ENCODE measurements around the gene SORBS2.

SORBS2 gene

DNA sequence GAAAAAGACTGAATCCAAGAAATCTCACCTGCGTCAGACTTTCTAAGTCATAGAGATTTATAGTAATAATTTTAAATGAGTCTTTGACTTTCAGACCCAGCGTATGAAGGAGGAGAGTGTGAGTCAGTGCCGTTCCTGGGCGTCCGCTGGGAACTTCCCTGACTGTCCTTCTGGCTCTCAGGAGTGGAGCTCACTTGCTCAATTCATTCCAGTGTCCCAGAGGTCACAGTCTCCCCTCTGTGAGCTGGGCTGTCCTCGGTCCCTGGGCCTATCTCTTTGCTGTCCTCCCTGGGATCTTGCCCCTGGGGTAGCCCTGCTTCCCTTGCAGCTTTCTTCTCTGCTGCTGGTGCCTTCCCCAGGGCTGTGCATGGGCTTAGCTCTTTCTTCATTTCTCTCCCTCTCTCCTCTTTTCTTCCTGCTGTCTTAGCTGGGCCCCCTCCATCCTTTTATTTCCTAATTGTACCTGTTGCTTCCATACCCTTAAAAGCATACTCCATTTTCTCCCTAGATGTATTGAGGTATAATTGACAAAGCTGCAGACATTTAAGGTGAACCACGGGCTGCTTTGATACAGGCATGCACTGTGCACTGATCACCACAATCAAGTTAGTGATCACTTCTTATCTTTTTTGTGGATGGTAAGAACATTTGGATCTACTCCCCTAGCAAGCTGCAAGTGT is 11.6 kb downstream of the SORBS2 start:
- H3K4me3 ChIP-seq (ENCODE audit: low read length): no peak overlapping the region
- no peak for TF ChIP-seq EZH2phosphoT487 (IDR thresholded peaks at IDR 0.05; ENCODE audit: low read depth)
- TF ChIP-seq, protein P1, sequence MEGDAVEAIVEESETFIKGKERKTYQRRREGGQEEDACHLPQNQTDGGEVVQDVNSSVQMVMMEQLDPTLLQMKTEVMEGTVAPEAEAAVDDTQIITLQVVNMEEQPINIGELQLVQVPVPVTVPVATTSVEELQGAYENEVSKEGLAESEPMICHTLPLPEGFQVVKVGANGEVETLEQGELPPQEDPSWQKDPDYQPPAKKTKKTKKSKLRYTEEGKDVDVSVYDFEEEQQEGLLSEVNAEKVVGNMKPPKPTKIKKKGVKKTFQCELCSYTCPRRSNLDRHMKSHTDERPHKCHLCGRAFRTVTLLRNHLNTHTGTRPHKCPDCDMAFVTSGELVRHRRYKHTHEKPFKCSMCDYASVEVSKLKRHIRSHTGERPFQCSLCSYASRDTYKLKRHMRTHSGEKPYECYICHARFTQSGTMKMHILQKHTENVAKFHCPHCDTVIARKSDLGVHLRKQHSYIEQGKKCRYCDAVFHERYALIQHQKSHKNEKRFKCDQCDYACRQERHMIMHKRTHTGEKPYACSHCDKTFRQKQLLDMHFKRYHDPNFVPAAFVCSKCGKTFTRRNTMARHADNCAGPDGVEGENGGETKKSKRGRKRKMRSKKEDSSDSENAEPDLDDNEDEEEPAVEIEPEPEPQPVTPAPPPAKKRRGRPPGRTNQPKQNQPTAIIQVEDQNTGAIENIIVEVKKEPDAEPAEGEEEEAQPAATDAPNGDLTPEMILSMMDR (IDR thresholded peaks at IDR 0.05; ENCODE audit: low read depth, low read length): no peak
- H4K20me1 ChIP-seq (ENCODE audit: insufficient read depth, low read length): no peaks in the 10 kb centered on the region
- H3K27me3 ChIP-seq (ENCODE audit: low read depth, low read length): no peaks in the 10 kb centered on the region
- H3K36me3 ChIP-seq (replicated peaks; ENCODE audit: low read depth, low read length): no peaks in the 10 kb centered on the region
- no peaks in the 10 kb centered on the region for H3K79me2 ChIP-seq (ENCODE audit: low read length)
- no peak overlapping the region for H3K9ac ChIP-seq (ENCODE audit: low read length)
- no peaks in the 10 kb centered on the region for H3K4me1 ChIP-seq (ENCODE audit: low read length)
- no peak overlapping the region for H3K27ac ChIP-seq (ENCODE audit: low read length)
- no peaks in the 10 kb centered on the region for H3K9me3 ChIP-seq (ENCODE audit: insufficient read depth, low read length)
- no peak overlapping the region for H2AFZ ChIP-seq (ENCODE audit: low read depth, low read length)
- no peak overlapping the region for H3K4me2 ChIP-seq (ENCODE audit: low read length)

DNA sequence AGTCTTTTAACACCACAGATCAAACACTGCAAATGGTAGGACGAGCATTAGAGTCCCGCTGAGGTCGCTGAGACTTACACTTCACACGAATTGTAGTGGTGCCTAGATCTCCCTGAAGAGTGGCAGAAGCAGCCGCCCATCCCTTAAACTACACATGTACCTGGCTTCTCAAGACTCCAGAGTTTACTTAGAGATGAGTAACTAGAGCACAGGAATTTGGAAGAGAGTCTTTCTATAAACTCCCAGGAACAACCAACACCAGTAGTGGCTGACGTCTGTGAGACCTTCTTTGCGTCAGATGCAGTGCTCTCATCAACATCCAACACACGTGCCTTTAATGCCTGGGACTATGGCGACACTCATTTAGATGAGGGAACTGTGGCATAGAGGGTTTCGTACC is 12.6 kb downstream of the SORBS2 start:
- H3K9ac ChIP-seq (ENCODE audit: low read length): no peak overlapping the region
- H3K36me3 ChIP-seq (replicated peaks; ENCODE audit: low read depth, low read length): no peaks in the 10 kb centered on the region
- H3K4me2 ChIP-seq (ENCODE audit: low read length): no peak overlapping the region
- no peaks in the 10 kb centered on the region for H3K27me3 ChIP-seq (ENCODE audit: low read depth, low read length)
- TF ChIP-seq, protein P1 (IDR thresholded peaks at IDR 0.05; ENCODE audit: low read depth, low read length): no peak
- no peak for TF ChIP-seq EZH2phosphoT487 (IDR thresholded peaks at IDR 0.05; ENCODE audit: low read depth)
- no peak overlapping the region for H3K27ac ChIP-seq (ENCODE audit: low read length)
- H3K79me2 ChIP-seq (ENCODE audit: low read length): no peaks in the 10 kb centered on the region
- no peaks in the 10 kb centered on the region for H3K9me3 ChIP-seq (ENCODE audit: insufficient read depth, low read length)
- no peak overlapping the region for H2AFZ ChIP-seq (ENCODE audit: low read depth, low read length)
- no peaks in the 10 kb centered on the region for H4K20me1 ChIP-seq (ENCODE audit: insufficient read depth, low read length)
- no peak overlapping the region for H3K4me3 ChIP-seq (ENCODE audit: low read length)
- no peaks in the 10 kb centered on the region for H3K4me1 ChIP-seq (ENCODE audit: low read length)

DNA sequence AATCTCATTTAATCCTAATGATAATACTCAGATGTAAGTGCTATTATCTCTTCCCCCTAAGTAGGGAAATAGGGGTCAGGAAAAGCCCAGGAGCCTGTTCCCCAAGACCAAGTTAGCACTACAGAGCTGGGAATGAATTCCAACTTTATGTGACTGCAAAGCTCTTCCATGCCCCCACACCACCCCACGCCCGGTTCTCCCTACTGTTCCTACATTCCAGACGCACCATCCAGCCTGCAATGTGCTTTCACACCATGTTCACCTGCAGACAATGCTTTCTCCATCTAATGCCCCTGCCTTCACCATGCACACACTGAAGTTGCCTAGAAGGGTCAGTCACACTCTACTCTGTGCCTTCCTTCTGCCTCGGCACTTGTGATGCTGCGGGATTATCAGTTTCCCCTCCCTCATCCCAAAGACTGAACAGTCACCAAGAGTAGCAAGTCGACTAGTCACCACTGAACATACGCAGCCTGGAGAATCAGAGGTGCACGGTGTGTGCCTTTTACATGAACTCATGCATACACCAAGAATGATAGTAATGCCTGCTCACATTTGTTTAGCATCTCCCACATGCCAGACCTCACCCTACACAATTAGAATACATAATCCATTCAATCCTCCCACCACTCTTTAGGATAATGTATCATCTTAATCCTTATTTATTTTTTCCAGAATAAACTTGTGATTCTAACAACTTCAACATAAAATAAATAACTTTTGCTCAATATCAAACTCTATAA is 14.2 kb downstream of the SORBS2 start:
- Histone ChIP-seq H3K9me3 (ENCODE audit: insufficient read depth, low read length) (no peaks in the 10 kb centered on the region), H3K27me3 (ENCODE audit: low read depth, low read length) (no peaks in the 10 kb centered on the region), H3K36me3 (replicated peaks; ENCODE audit: low read depth, low read length) (no peaks in the 10 kb centered on the region), H3K4me3 (ENCODE audit: low read length) (no peak overlapping the region), H3K79me2 (ENCODE audit: low read length) (no peaks in the 10 kb centered on the region), H4K20me1 (ENCODE audit: insufficient read depth, low read length) (no peaks in the 10 kb centered on the region), H3K4me2 (ENCODE audit: low read length) (no peak overlapping the region), H3K9ac (ENCODE audit: low read length) (no peak overlapping the region), H2AFZ (ENCODE audit: low read depth, low read length) (no peak overlapping the region), H3K4me1 (ENCODE audit: low read length) (no peaks in the 10 kb centered on the region), H3K27ac (ENCODE audit: low read length) (no peak overlapping the region)
- TF ChIP-seq, protein P1 (IDR thresholded peaks at IDR 0.05; ENCODE audit: low read depth, low read length): no peak
- TF ChIP-seq EZH2phosphoT487 (IDR thresholded peaks at IDR 0.05; ENCODE audit: low read depth): no peak

DNA sequence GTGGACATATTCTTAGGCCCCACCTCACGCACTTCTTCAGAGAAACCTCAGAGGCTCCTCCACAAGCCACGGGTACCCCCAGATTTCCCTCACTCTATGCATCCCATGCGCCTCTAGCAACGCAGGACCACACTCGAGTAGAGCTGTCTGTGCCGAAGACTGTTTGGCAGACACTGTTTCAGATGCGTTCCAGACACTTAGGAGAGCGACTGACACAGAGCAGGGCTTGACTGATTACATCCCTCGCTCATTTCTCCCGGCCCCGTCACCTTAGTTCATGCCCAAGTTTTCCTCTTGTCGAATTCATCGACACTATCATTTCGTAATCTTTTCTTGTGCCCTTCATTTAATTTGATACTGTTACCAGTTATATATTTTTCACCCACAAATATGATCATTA is 15.0 kb downstream of the SORBS2 start:
- no peak overlapping the region for H2AFZ ChIP-seq (ENCODE audit: low read depth, low read length)
- no peak overlapping the region for H3K9ac ChIP-seq (ENCODE audit: low read length)
- H3K9me3 ChIP-seq (ENCODE audit: insufficient read depth, low read length): no peaks in the 10 kb centered on the region
- H3K36me3 ChIP-seq (replicated peaks; ENCODE audit: low read depth, low read length): no peaks in the 10 kb centered on the region
- TF ChIP-seq, protein P1 (IDR thresholded peaks at IDR 0.05; ENCODE audit: low read depth, low read length): no peak
- no peak for TF ChIP-seq EZH2phosphoT487 (IDR thresholded peaks at IDR 0.05; ENCODE audit: low read depth)
- no peaks in the 10 kb centered on the region for H4K20me1 ChIP-seq (ENCODE audit: insufficient read depth, low read length)
- H3K4me1 ChIP-seq (ENCODE audit: low read length): no peaks in the 10 kb centered on the region
- no peak overlapping the region for H3K27ac ChIP-seq (ENCODE audit: low read length)
- H3K4me3 ChIP-seq (ENCODE audit: low read length): no peak overlapping the region
- no peak overlapping the region for H3K4me2 ChIP-seq (ENCODE audit: low read length)
- H3K27me3 ChIP-seq (ENCODE audit: low read depth, low read length): no peaks in the 10 kb centered on the region
- H3K79me2 ChIP-seq (ENCODE audit: low read length): no peaks in the 10 kb centered on the region
